ENCODE measurements around the gene LDLRAP1.

LDLRAP1 gene

DNA sequence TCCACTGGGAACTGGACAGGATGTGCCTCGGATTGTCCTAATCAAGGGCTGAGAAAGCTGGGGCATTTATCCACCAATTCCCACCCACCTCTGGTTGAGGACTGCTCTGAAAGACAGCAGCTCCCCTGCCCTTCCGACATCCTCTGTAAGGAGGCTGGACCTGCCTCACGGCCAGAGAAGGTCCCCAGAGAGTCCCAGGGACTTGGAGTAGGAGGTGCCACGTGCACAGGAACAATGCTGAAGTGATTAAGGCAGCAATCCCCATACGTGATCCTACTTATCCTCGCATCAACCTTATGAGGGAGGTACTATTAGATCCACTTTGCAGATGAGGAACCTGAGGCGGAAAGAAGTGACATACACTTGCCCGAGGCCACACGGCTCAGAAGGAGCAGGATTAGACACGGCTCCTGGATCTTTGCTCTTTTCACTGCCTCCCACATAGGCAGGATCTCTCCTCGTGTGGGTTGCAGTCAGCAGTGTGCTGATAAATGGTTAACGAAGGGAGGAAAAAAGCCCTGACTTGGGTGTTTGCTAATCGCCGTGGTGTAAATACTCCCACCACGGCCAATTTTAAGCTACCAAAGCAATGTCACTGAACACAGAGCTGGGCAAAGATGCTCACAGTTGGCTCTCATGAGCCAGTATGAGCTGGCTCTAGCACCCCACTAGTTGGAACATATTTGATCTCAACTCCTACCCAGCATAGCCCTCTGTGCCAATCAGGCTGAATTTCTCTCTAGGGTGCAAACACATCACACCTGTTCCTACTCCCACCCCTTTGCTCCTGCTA lies 18.6 kb upstream of the LDLRAP1 start:
- DNase-seq = no peak

DNA sequence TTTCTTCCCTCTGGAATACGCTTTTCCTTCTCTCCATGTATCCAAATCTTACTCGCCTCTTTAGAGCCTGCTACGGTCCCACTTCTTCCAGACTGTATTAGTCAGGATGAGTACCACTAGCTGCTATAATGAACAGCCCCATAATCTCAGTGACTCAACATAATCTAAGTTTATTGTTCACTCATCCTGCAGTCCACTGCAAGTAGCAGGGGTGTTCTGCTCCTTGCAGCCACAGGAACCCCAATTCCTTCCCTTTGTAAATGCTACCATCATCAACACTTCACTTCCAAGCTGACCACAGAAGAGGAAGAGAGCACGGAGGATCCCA lies 18.1 kb upstream of the LDLRAP1 start:
- DNase-seq = no peak

DNA sequence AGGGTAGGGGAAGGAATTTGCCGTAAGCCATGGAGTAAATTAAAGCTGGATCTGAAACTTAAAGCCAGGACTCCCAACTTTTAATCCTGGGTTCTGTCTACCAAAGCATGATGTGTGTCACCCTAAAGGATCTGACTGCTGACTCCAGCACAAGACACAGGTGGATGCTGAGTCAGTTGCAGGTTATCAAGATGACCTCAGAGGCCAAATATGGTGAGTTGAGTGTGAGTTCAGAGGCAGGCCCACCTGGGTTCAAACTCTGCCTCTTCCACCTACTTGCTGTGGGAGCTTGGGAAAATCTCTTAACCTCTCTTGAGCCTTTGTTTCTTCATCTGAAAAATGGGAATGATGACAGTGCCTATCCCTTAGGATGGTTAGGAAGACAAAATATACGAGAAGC lies 16.7 kb upstream of the LDLRAP1 start:
- DNase-seq = no peak

DNA sequence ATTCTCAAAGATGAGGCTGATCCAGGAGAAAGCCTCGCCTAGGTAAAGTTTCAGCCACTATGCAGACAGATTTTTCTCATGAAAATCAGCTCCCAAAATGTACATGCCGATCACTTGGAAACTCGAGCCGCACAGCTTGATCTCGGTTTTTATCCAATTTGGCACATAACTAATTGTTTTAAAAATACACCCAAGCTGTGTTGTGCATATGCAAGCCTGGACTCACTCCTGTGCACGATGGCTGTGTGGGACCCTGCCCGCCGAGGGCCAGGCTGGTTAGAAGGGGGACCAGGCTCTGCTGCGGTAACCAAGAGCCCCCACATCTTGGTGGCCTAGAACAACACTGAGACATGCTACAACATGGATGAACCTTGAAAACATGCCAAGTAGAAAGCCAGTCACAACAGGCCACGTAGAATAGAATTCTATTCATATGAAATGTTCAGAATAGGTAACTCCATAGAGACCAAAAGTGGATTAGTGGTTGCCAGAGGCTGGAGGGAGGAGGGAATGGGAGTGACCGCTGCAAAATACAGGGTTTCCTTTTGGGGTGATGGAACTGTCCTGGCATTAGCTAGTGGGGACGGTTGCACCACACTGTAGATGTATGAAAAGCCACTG lies 16.1 kb upstream of the LDLRAP1 start:
- DNase-seq = no peak

DNA sequence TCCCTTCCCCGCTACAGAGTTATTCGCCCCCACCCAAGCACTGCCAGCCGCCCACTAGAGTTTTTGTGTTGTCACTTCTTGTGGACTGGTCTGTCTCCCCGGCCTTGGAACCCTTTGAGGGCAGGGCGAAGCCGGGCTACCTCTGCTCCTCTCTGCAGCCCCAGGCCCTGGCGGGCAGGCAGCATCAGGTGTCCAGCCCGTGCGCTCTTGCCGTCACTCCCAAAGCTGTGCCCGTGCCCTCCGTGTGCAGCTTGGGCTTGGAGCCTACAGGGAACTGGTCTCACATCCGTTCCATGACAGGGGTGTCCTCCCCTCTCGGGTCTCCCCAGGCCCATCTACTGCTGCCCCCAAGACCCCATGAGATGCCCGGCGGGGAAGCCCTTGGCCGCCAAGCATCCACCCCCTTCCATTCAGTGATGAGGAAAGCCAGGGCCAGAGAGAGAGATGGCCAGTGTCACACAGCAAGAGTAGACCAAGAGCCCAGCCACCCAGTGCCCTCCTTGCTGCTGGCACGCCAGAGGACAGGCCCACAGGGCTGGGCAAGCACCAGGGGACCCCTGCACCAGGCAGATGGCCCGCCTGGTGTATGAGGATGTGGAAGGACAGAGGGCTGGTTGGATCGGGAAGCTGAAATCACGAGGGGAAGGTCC lies 15.3 kb upstream of the LDLRAP1 start:
- DNase-seq = no peak

DNA sequence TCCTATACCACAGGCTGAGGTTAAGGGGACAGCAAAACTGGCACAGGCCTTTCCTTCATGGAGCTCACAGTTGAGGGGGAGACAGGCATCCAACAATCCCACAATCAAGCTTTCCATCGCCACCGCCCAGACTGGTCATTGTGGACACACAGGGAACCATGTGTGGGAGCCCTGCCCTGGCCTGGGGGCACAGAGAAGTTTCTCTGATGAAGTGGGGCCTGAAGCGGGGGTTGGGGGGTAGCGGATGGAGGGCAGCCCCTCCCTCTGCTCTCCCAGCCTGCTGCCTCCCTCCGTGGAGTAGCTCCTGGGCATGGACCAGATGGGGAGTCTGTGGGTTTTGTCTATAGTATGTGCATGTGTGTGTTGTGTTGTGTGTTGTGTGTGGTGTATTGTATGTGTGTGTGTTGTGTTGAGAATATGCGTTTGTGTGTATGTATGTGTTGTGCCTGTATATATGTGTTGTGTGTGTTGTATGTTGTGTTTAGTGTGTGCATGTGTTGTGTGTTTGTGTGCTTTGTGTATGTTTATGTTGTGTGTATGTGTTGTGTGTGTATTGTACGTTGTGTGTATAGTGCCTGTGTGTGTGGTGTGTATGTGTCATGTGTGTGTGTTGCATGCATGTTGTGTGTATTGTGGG lies 14.4 kb upstream of the LDLRAP1 start:
- no peak for DNase-seq

DNA sequence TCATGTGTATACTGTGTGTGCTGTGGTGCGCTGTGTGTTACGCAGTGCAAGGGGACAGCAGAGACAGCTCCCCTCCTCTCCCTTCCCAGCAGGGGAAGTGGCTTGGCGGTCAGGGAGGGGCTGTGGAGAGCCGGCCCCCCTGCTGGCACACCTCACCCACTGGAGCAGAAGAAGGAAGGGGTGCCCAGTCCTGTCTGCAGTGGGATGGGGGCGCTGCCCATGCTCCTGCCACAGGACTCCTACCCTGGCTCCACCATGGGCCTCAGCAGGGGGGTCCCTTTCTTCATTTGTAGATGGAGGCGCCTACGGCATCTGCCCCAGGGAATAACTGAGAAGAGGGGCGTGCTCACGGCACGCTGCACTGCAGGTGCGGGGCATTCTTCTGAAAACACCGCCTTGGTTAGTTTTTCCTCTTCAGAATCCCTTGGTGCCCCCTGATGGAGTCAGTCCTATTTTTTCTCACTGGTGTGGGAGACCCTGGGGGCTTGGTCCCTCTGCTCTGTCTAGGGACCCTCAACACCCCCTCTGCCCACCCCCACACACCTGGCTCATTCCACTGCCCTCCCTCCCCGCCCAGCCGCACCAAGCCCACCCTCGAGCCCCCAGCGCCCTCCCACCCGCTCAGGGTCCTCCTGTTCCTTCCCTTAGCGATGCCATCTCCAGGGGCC lies 13.8 kb upstream of the LDLRAP1 start:
- no peak for DNase-seq

DNA sequence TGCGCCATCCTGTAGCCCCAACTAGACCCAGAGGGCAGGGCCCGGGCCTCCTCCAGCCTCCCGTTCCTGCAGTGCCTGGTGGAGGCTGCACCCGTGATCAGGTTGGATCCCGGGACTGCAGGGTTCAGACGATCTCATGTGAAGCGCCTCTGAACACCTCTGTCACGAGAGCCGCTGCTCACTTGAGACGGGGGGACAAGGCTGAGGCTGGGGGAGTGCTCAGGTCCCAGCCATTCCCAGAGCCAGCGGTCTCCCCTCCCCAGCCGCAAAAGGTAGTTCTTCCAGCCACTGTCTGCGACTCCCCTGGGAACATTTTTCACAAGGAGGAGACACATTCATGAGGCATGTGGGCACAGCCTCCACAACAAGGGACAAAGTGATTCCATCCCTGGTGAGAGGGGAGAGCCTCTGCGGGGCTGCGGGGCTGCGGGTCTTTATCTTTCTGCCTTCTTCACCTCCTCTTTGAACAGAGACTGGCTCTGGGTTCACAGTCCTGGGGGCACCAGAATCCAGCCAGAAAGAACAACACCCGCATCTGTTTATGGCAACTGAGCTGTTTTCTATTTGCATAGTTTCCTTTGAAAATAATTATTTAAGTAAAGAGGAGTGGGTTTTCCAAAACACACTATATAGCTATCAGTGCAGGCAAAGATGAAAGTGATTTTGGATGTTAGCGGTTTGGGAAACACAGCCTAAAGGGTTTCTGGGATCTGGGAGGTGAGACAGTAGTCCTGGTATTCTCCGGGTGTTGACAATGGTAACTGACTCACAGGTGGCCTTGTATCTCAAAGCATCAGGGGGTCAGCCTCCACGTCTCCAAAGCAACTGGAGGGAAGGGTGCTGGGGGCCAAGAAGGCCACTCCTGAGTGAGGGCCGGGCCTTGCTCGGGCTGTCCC lies 13.0 kb upstream of the LDLRAP1 start:
- no peak for DNase-seq

DNA sequence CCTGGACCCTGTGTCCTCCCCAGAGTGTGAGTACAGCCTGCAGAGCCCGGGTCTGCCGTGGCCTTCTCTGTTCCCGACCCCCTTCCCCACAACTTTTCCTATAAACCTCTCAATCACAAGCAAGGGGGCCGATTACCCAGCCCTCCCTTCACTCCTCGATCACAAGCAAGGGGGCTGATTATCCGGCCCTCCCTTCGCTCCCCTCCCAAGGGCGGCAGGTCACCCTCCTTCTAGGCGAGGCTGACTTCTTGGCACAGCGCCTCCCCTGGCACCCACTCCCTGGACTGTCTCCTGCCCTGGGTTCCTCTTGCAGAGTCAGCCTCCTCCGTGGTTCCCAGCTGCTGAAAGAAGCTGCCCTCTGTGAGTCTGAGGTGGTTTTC lies 12.3 kb upstream of the LDLRAP1 start:
- no peak for DNase-seq

DNA sequence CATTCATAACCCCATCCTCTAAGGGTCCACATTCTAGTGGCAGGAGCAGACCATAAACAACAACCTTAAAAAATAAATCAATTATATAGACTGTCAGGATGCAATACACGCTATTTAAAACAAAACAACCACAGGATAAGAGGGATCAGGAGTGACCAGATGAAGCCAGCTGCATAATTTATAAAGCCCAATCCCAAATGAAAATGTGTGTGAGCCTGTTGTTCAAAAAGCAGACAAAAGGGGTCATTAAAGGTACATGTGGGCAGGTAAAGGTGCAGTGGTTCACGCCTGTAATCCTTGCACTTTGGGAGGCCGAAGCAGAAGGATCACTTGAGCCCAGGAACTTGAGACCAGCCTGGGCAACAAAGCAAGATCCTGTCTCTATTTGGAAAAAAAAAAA lies 10.4 kb upstream of the LDLRAP1 start:
- DNase-seq = no peak

DNA sequence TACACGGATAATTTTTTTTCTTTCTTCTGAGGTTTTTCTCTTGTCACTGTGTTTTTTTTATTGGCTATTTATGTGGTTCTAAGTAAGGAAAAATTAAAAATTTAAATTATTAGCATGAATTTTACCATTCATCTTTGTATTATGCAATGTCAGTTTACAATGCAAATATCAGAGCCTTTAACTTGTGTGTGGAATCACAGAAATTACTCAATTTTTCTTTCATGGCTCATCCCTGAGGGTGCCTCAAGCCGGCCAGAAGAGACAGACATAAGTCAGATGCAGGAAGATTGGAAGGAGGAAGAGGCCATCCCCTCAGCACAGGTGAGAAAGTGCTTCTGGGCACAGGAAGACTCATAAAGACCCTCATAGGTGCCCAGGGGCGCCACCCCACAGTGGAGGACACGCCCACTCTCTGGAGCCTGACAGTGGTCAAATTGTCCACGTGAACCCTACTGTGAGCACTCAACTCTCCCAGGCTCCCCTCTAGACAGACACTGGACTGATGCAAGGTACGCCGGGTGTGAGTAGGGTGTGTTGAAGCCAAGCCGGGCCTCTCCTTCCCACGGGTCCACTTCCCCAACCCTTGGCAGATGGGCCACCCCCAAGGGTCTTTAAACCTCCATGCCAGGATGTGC lies 9.5 kb upstream of the LDLRAP1 start:
- no peak for DNase-seq

DNA sequence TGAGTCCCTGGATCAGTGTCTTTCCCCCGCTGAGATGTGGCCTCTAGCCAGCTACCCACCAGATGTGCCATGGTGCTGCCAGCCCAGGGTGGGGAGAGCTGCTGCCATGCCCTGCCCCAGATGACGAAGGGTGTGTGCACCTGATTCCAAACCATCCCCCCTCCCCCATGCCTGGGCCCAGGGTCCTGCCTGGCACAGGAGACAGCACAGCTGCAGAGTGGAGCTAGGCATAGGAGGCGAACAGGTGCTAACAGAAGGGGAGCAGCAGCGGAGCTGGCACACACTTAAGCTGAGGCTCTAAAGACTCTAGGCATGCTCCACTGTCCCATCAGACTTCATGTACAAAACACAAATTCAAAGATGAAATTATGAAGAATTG lies 9.0 kb upstream of the LDLRAP1 start:
- DNase-seq = no peak

DNA sequence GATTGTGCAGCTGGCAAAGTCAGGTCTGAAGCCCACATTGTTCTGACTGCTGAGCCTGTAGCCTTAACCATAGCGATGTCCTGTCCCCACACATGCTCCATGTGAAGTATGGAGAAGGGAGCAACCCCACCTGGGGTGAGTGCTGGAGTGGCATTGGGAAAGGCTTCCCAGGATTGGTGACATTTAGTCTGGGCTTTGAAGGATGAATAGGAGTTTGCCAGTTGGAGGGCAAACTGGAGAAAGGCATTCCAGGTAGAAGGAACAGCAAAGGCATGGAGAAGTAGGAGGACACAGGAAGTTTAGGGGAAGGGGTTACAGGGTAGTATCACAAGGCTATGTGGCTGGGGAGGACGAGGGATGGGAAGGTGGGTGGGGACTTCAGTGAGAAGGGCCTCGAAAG lies 7.3 kb upstream of the LDLRAP1 start:
- no peak for DNase-seq

DNA sequence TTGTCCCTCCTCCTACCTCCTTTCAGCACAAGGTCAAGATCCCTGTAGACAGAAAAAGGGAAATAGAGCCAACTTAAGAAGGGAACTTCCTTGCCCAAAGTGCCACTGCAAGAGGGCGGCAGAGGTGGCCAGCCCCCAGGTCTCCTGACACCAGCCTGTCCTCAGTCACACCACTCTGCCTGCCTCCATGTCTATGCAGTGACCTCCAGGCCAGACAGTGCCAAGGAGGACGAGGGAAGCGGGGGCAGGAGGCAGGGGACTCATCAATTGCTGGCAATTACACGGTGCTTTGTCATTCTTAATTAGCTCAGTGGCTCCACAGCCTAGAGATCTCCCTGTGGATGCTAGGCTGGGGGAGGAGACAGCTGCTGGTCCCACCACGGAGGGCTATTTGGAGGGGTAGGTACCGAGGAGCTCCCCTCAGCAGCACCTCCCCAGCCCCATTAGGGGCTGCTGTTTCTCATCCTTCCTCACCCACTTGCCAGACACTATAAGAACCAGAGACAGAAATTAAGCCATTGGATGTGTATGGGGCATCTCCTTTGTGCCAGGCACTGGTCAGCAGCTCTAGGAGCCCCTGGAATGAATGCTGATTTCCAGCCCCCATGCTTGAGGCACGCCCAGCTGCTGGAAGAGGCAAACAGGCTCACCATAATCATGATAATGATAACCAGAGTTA lies 6.1 kb upstream of the LDLRAP1 start:
- no peak for DNase-seq

DNA sequence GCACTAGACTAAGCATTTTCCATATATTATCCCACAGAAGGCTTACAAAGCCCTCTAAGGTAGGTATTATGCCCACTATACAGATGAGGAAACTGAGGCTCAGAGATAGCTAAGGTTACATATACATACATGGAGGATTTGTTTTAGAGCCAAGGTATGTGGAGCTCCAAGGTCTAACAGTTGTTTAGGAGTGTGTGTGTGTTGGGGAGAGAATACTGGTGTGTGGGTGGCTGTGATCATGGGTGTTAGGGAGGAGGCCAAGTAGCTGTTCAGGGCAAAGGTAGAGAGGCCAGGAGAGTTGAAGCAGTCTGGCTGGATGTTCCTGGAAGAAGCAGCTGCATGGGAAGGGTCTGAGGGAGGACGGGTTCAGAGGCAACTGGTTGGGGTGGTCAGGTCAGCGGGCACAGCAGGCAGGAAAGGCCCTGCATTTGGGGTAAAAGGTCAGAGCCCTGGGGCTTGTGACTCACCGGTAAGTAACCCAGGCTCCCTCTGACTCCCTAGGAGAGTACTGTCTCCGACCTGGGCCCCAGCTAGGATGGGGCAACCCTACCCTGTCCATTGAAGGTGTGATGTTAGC lies 5.1 kb upstream of the LDLRAP1 start:
- DNase-seq = no peak

DNA sequence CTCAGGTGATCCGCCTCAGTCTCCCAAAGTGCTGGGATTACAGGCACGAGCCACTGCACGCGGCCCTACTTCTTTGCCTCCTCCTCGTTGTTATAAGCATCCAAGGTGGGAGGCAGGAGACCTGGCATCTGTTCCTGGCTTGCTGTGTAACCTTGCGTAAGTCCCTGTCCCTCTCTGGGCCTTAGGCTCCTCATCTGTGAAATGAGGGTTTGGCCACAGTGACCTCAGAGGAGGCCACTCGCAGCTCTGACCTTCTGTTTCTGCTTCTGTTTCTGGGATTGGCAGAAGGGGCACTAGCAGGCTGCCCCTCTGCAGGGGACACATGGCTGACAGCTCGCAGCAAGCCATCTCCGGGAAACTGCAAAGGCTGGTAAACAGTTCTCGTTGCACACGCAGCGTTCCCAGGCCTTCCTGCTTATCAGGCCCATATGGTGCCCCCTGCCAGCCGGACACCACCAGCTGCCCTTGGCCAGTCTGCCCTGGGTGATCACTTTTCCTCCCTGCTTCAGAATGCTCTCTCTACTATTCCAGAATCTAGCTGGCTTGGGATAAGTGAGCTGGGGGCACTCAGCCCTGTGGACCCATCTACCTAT lies 2.6 kb upstream of the LDLRAP1 start:
- no peak for DNase-seq

DNA sequence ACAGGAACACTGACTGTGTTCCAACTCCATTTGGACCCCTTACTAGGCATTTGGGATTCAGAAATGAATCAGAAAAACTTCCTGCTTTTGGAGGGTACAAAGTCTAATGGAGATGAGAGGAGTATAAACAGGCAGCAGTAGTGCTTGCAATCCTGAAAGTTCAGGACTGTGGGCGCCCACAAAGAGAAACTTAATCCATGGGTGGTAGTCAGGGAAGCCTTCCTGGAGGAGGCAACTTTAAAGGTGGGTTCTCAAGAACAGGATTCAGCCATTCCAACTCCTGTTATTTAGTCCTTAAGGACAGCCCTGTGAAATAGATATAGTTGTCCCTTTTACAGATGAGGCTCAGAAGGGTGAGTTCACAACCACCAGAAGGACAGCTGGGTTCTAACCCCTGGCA lies 2.0 kb upstream of the LDLRAP1 start:
- no peak for DNase-seq

DNA sequence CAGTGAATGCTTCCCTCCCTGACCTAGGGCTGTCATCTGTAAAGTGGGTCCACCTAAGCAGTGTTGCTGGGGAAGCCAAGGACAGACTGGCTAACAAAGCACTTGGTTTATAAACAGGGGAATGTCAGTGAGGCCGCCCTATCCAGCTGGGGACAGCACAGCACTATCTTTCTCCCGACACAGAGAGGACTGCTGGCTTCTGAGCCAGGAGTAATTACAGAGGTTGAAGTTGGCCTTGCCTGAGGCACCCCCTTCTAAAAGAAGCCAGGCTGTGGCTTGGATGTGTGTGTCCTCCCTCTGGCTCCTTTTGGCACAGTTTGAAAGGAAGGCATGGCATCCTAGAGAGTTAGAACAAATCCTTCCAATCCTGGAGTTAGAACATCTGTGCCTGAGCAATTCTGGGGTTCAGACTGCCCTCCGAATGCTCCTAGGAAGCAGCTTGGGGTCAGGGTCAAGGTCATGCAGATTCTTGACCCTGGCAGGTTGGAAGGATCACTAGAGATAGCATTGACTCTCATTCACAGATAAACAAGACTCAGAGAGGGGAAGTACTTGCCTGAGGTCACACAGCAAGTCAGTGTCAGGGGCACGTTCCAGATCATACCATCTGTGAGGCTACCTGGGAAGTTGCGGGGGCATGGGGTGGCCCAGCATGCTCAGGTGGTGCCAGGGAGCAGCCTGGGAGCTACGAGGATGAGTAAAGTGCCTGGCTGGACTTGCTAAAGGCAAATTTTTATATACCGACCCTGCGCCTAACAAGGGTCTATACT lies 1.3 kb upstream of the LDLRAP1 start:
- no peak for DNase-seq

DNA sequence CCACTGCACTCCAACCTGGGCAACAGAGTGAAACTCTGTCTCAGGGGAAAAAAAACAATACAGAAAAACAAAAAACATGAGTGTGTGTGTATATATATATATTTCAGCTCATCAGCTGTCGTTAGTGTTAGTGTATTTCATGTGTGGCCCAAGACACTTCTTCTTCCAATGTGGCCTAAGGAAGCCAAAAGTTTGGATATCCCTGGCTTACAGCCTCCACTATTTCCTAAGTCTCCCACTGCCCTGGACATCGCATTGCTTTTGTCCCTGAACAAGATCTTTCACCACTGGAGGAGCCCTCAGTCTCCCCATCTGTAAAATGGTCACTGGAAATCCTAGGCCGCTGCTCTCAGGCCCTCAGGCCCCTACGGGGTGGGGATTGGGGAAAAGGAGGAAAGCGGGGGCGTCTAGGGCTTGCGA lies 391 bp upstream of the LDLRAP1 start:
- DNase-seq = no peak

Measured in AML-193 (cell line).